RPMI8226 (cell line): Measurements from ENCODE around the gene TTC28.
"Not testable (repeated sequence)": the region's sequence is repeated elsewhere in the genome, so short reads cannot be mapped to it uniquely, and the experiment has no call there.

Experiments
- DNase-seq: peaks from one replicate; pipeline ENCODE4 v3.0.0-alpha.2; 2015

Gene TTC28

GRCh38 chr22:28674121-28674563 is 5.5 kb downstream of the TTC28 start:
- peak; percentile 84 for DNase-seq

- DNase-seq, result no peak
Observed at GRCh38 chr22:28670756-28671155, 8.9 kb downstream of the TTC28 start.

- no peak for DNase-seq
Observed at GRCh38 chr22:28670161-28670560, 9.5 kb downstream of the TTC28 start.

- no peak for DNase-seq
Observed at GRCh38 chr22:28669387-28669786, 10.3 kb downstream of the TTC28 start.

GRCh38 chr22:28663569-28663942 is 16.1 kb downstream of the TTC28 start:
- DNase-seq, result not testable (repeated sequence)

- DNase-seq, result no peak
Observed at GRCh38 chr22:28658448-28658847, 21.2 kb downstream of the TTC28 start.

GRCh38 chr22:28656181-28656580 is 23.5 kb downstream of the TTC28 start:
- DNase-seq, result no peak

GRCh38 chr22:28650463-28650862 is 29.2 kb downstream of the TTC28 start:
- DNase-seq, result no peak

- no peak for DNase-seq
Observed at GRCh38 chr22:28648792-28649191, 30.8 kb downstream of the TTC28 start.

- DNase-seq, result no peak
Observed at GRCh38 chr22:28647216-28647615, 32.4 kb downstream of the TTC28 start.

GRCh38 chr22:28639321-28639720 is 40.3 kb downstream of the TTC28 start:
- DNase-seq, result no peak

GRCh38 chr22:28637225-28637624 is 42.4 kb downstream of the TTC28 start:
- no peak for DNase-seq

GRCh38 chr22:28630177-28630574 is 49.5 kb downstream of the TTC28 start:
- DNase-seq, result no peak

- no peak for DNase-seq
Observed at GRCh38 chr22:28629420-28630176, 50.0 kb downstream of the TTC28 start.

- DNase-seq, result no peak
Observed at GRCh38 chr22:28628766-28629165, 50.9 kb downstream of the TTC28 start.

GRCh38 chr22:28627791-28628190 is 51.8 kb downstream of the TTC28 start:
- no peak for DNase-seq

GRCh38 chr22:28620244-28620922 is 59.3 kb downstream of the TTC28 start:
- no peak for DNase-seq

GRCh38 chr22:28619236-28619635 is 60.4 kb downstream of the TTC28 start:
- DNase-seq, result no peak

GRCh38 chr22:28615423-28615822 is 64.2 kb downstream of the TTC28 start:
- not testable (repeated sequence) for DNase-seq

- DNase-seq, result no peak
Observed at GRCh38 chr22:28609921-28610320, 69.7 kb downstream of the TTC28 start.

- no peak for DNase-seq
Observed at GRCh38 chr22:28608546-28608945, 71.1 kb downstream of the TTC28 start.

GRCh38 chr22:28607795-28608194 is 71.8 kb downstream of the TTC28 start:
- DNase-seq, result no peak

GRCh38 chr22:28604966-28605761 is 74.5 kb downstream of the TTC28 start:
- no peak for DNase-seq

GRCh38 chr22:28601915-28602314 is 77.7 kb downstream of the TTC28 start:
- no peak for DNase-seq
